WERI-Rb-1 (cell line): ENCODE data around the gene HS6ST1.

Experiments
- DNase-seq: peaks from one replicate; pipeline ENCODE4 v3.0.0-alpha.2; 2020
- H3K27ac ChIP-seq: fragments of 250-450 bp; sonication (Bioruptor Pico); 2 replicates; pipeline ENCODE4 v1.5.1; 2020; ENCODE audit warnings: mild to moderate bottlenecking, moderate library complexity
- H3K27me3 ChIP-seq: fragments of 250-450 bp; sonication (Bioruptor Pico); 2 replicates; pipeline ENCODE4 v1.5.1; 2021; ENCODE audit warnings: mild to moderate bottlenecking, low read depth, moderate library complexity; ENCODE audit not compliant: insufficient read depth, severe bottlenecking
- H3K36me3 ChIP-seq: fragments of 250-450 bp; sonication (Bioruptor Pico); 2 replicates; pipeline ENCODE4 v1.5.1; 2020; ENCODE audit warnings: mild to moderate bottlenecking, moderate library complexity
- H3K4me3 ChIP-seq: 2 replicates; pipeline ENCODE4 v1.5.1; 2011; ENCODE audit warnings: low read depth, mild to moderate bottlenecking, control low read depth, low read length
- H3K9me3 ChIP-seq: fragments of 250-450 bp; sonication (Bioruptor Pico); 2 replicates; pipeline ENCODE4 v1.5.1; 2021; ENCODE audit warnings: mild to moderate bottlenecking, moderate library complexity; ENCODE audit not compliant: severe bottlenecking
- CTCF ChIP-seq: IDR thresholded peaks from 2 replicates; pipeline ENCODE4 v1.5.1; 2011; ENCODE audit warnings: low read depth, mild to moderate bottlenecking, control low read depth, inconsistent platforms, low read length

HS6ST1 gene

GRCh38 chr2:128307595-128307994 is 11.1 kb downstream of the HS6ST1 start:
- no peak overlapping the region for H3K4me3 ChIP-seq
- no peaks in the 10 kb centered on the region for H3K27me3 ChIP-seq
- no peak overlapping the region for H3K27ac ChIP-seq
- no peak for DNase-seq
- H3K36me3 ChIP-seq: peaks cover 33% of the 10 kb centered on the region
- TF ChIP-seq CTCF: no peak
- H3K9me3 ChIP-seq: no peaks in the 10 kb centered on the region

- Histone ChIP-seq H3K36me3 (peaks cover 27% of the 10 kb centered on the region), H3K27me3 (no peaks in the 10 kb centered on the region), H3K9me3 (no peaks in the 10 kb centered on the region), H3K27ac (peak overlapping the region; percentile 98), H3K4me3 (no peak overlapping the region)
- no peak for TF ChIP-seq CTCF
- DNase-seq: peak; percentile 9
Measured at GRCh38 chr2:128306931-128307460, 11.7 kb downstream of the HS6ST1 start.

GRCh38 chr2:128306081-128306930 is 12.4 kb downstream of the HS6ST1 start:
- DNase-seq: peak; percentile 78
- peak overlapping the region; percentile 9; the same call in 1 of the 2 replicates for H3K4me3 ChIP-seq
- no peaks in the 10 kb centered on the region for H3K9me3 ChIP-seq
- H3K36me3 ChIP-seq: peaks cover 21% of the 10 kb centered on the region
- TF ChIP-seq CTCF: peak; percentile 58
- no peaks in the 10 kb centered on the region for H3K27me3 ChIP-seq
- H3K27ac ChIP-seq: peak overlapping the region; percentile 98

- peak; percentile 96 for DNase-seq
- no peaks in the 10 kb centered on the region for H3K27me3 ChIP-seq
- H3K9me3 ChIP-seq: no peaks in the 10 kb centered on the region
- H3K27ac ChIP-seq: peak overlapping the region; percentile 98
- no peak for TF ChIP-seq CTCF
- peak overlapping the region; percentile 21 for H3K4me3 ChIP-seq
- H3K36me3 ChIP-seq: peaks cover 21% of the 10 kb centered on the region
Measured at GRCh38 chr2:128305555-128306080, 13.1 kb downstream of the HS6ST1 start.

GRCh38 chr2:128304715-128305554 is 13.7 kb downstream of the HS6ST1 start:
- Histone ChIP-seq H3K4me3 (peak overlapping the region; percentile 21), H3K27me3 (no peaks in the 10 kb centered on the region), H3K36me3 (peaks cover 21% of the 10 kb centered on the region), H3K27ac (peak overlapping the region; percentile 98), H3K9me3 (no peaks in the 10 kb centered on the region)
- peak; percentile 52 for DNase-seq
- no peak for TF ChIP-seq CTCF
